Panc1 (cell line): ENCODE data around the gene PPP1R9B. TPM values are rescaled to one million over a fixed set of nuclear protein-coding genes. Genes with fewer than 3 reads are reported as not detected.

Experiments used
- ATAC-seq: fragments of 200-7000 bp; cut with Tn5 transposase; 2 replicates; pipeline ENCODE4 v1.9.1; 2020; ENCODE audit warnings: mild to moderate bottlenecking, moderate library complexity
- BruUV-seq: library from RNA; stranded (reverse); fragments of 400-500 nt; replicated peaks from 2 replicates; lab custom pipeline; 2021; lab: Mats Ljungman, UMichigan
- CTCF ChIA-PET: fragments of 300-600 bp; sonication (Branson Sonifier 250); formaldehyde crosslinking; loops from one replicate; lab custom pipeline; 2022; ENCODE audit warnings: antibody characterized with exemption; lab: Charles Lee
- POLR2A ChIA-PET: fragments of 300-600 bp; sonication (Branson Sonifier 250); formaldehyde crosslinking; loops from one replicate; lab custom pipeline; 2022; ENCODE audit warnings: antibody characterized with exemption; lab: Charles Lee
- DNase-seq: peaks from one replicate; pipeline ENCODE4 v3.0.0-alpha.2; 2010; ENCODE audit warnings: low read depth, low spot score
- H3K27ac ChIP-seq: 2 replicates; pipeline ENCODE4 v1.5.1; 2011; ENCODE audit warnings: mild to moderate bottlenecking, low read length, inconsistent platforms
- H3K27me3 ChIP-seq: fragments of 200-500 bp; sonication (Bioruptor generic); 2 replicates; pipeline ENCODE4 v1.6.0; 2014; ENCODE audit warnings: low read length, inconsistent platforms; ENCODE audit not compliant: control insufficient read depth, insufficient read depth
- H3K36me3 ChIP-seq: fragments of 200-500 bp; sonication (Bioruptor generic); 2 replicates; pipeline ENCODE4 v1.5.1; 2014; ENCODE audit warnings: inconsistent platforms, mild to moderate bottlenecking, low read length, moderate library complexity; ENCODE audit not compliant: control insufficient read depth, insufficient read depth
- H3K4me1 ChIP-seq: 2 replicates; pipeline ENCODE4 v1.5.1; 2011; ENCODE audit warnings: inconsistent platforms, mild to moderate bottlenecking, low read length, moderate library complexity; ENCODE audit not compliant: control insufficient read depth, insufficient read depth
- H3K4me3 ChIP-seq, 2 experiments: 2 replicates each; pipeline ENCODE4 v1.5.1; 2011 to 2012; ENCODE audit warnings: low read depth in 2 of 2, low read length in 2 of 2, mild to moderate bottlenecking in 2 of 2, inconsistent platforms in 1 of 2, moderate library complexity in 1 of 2
- H3K9me3 ChIP-seq: fragments of 200-500 bp; sonication (Bioruptor generic); 2 replicates; pipeline ENCODE4 v1.5.1; 2014; ENCODE audit warnings: low read depth, mild to moderate bottlenecking, inconsistent platforms, low read length, moderate library complexity; ENCODE audit not compliant: control insufficient read depth, insufficient read depth
- POLR2AphosphoS5 ChIP-seq: IDR thresholded peaks from 2 replicates; pipeline ENCODE4 v1.6.1; 2012; ENCODE audit warnings: mild to moderate bottlenecking, low read depth, low read length, moderate library complexity
- SIN3A ChIP-seq: IDR thresholded peaks from 2 replicates; pipeline ENCODE4 v1.6.1; 2012; ENCODE audit warnings: low read depth, mild to moderate bottlenecking, low read length, moderate library complexity, borderline replicate concordance; ENCODE audit not compliant: insufficient read depth
- TCF7L2 ChIP-seq: IDR thresholded peaks from 2 replicates; pipeline ENCODE4 v1.6.1; 2011; ENCODE audit warnings: mild to moderate bottlenecking, low read depth, low read length, inconsistent platforms
- in situ Hi-C: cut with HindIII; loops from 2 replicates; pipeline ENCODE4 v1.10.0; 2016; ENCODE audit warnings: low sequenced_read_pairs, low pct_unique_long_range_greater_than_20kb
- intact Hi-C: fragments of 100-400 bp; cut with micrococcal nuclease; formaldehyde crosslinking; loops from one replicate; pipeline ENCODE4 v1.10.0; 2022; ENCODE audit not compliant: unreplicated experiment
- total RNA-seq: library from RNA; stranded (reverse); gene quantifications from one replicate; pipeline ENCODE4 v1.2.1, GENCODE V29; 2021; ENCODE audit not compliant: unreplicated experiment
- TF ChIP-seq, protein P1 (sequence below): fragments of 450-650 bp; IDR thresholded peaks from 2 replicates; pipeline ENCODE4 v1.5.1; 2017; ENCODE audit warnings: mild to moderate bottlenecking
- TF ChIP-seq, protein P2 (sequence below), 2 experiments: IDR thresholded peaks; 2 replicates each; pipeline ENCODE4 v1.6.1; 2011 to 2012; ENCODE audit warnings: low read depth in 2 of 2, control low read depth in 1 of 2, low read length in 1 of 2, mild to moderate bottlenecking in 1 of 2, moderate library complexity in 1 of 2; ENCODE audit not compliant: insufficient read depth in 1 of 2

PPP1R9B gene
- total RNA-seq, 1 experiment from 2014 or later, result 114 TPM

DNA sequence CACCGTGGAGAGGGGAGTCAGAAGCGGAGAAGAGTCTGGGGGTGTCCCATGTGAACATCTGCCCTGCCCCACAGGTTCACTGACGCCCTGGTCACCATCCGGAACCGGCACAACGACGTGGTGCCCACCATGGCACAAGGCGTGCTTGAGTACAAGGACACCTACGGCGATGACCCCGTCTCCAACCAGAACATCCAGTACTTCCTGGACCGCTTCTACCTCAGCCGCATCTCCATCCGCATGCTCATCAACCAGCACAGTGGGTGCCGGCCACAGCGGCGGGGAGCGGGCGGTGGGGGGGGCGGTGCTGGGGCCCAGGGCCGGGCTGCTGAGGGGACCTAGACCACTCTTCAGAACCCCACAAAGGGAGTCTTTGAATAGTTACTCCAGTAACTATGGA, 44.7 kb downstream of the PPP1R9B start:
- no peaks in the 10 kb centered on the region for H3K27me3 ChIP-seq
- intact Hi-C loops (no loop called here), in situ Hi-C loops (no loop called here)
- no peak for TF ChIP-seq SIN3A
- TF ChIP-seq, protein P1, sequence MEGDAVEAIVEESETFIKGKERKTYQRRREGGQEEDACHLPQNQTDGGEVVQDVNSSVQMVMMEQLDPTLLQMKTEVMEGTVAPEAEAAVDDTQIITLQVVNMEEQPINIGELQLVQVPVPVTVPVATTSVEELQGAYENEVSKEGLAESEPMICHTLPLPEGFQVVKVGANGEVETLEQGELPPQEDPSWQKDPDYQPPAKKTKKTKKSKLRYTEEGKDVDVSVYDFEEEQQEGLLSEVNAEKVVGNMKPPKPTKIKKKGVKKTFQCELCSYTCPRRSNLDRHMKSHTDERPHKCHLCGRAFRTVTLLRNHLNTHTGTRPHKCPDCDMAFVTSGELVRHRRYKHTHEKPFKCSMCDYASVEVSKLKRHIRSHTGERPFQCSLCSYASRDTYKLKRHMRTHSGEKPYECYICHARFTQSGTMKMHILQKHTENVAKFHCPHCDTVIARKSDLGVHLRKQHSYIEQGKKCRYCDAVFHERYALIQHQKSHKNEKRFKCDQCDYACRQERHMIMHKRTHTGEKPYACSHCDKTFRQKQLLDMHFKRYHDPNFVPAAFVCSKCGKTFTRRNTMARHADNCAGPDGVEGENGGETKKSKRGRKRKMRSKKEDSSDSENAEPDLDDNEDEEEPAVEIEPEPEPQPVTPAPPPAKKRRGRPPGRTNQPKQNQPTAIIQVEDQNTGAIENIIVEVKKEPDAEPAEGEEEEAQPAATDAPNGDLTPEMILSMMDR, result no peak
- TF ChIP-seq, protein P2, sequence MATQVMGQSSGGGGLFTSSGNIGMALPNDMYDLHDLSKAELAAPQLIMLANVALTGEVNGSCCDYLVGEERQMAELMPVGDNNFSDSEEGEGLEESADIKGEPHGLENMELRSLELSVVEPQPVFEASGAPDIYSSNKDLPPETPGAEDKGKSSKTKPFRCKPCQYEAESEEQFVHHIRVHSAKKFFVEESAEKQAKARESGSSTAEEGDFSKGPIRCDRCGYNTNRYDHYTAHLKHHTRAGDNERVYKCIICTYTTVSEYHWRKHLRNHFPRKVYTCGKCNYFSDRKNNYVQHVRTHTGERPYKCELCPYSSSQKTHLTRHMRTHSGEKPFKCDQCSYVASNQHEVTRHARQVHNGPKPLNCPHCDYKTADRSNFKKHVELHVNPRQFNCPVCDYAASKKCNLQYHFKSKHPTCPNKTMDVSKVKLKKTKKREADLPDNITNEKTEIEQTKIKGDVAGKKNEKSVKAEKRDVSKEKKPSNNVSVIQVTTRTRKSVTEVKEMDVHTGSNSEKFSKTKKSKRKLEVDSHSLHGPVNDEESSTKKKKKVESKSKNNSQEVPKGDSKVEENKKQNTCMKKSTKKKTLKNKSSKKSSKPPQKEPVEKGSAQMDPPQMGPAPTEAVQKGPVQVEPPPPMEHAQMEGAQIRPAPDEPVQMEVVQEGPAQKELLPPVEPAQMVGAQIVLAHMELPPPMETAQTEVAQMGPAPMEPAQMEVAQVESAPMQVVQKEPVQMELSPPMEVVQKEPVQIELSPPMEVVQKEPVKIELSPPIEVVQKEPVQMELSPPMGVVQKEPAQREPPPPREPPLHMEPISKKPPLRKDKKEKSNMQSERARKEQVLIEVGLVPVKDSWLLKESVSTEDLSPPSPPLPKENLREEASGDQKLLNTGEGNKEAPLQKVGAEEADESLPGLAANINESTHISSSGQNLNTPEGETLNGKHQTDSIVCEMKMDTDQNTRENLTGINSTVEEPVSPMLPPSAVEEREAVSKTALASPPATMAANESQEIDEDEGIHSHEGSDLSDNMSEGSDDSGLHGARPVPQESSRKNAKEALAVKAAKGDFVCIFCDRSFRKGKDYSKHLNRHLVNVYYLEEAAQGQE (IDR thresholded peaks at IDR 0.05; ENCODE audit: insufficient read depth in 1 of 2, low read depth in 2 of 2, low read length in 1 of 2), result no peak
- TF ChIP-seq POLR2AphosphoS5, result no peak
- no peak for TF ChIP-seq TCF7L2
- no peaks in the 10 kb centered on the region for H3K36me3 ChIP-seq
- ChIA-PET CTCF (no interaction called here), POLR2A (no interaction called here)
- no peak for DNase-seq
- no peaks in the 10 kb centered on the region for H3K9me3 ChIP-seq
- no peak overlapping the region for H3K27ac ChIP-seq
- H3K4me1 ChIP-seq, result peaks cover 19% of the 10 kb centered on the region
- no peak for ATAC-seq
- no peak overlapping the region for H3K4me3 ChIP-seq
- BruUV-seq, result no TSS peak

DNA sequence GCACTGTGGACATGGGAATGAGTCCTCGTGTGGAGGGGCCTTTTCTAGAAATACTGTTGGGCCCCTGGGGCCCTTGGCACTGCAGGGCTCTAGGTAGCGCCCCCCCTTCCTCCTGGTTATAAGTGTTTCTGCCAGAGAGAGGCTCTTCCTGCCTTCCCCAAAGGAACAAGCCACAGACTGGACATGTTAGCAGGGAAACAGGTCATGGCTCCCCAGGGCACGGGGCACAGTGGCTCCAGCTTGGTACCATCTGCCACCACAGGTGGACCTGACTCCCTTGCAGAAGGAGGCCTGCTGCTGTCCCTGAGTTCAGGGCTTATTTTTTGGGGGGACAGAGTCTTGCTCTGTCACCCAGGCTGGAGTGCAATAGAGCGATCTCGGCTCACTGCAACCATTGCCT, 46.5 kb downstream of the PPP1R9B start:
- DNase-seq (no peak), ATAC-seq (no peak)
- H3K9me3 ChIP-seq, result no peaks in the 10 kb centered on the region
- ChIA-PET POLR2A (no interaction called here), CTCF (no interaction called here)
- in situ Hi-C loops (no loop called here), intact Hi-C loops (no loop called here)
- no TSS peak for BruUV-seq
- no peak overlapping the region for H3K4me3 ChIP-seq
- H3K27ac ChIP-seq, result no peak overlapping the region
- TF ChIP-seq, protein P2 (IDR thresholded peaks at IDR 0.05; ENCODE audit: insufficient read depth in 1 of 2, low read depth in 2 of 2, low read length in 1 of 2), result no peak
- TF ChIP-seq, protein P1, result no peak
- TF ChIP-seq TCF7L2 (no peak), POLR2AphosphoS5 (no peak), SIN3A (no peak)
- H3K36me3 ChIP-seq, result no peaks in the 10 kb centered on the region
- H3K4me1 ChIP-seq, result peaks cover 25% of the 10 kb centered on the region
- no peaks in the 10 kb centered on the region for H3K27me3 ChIP-seq
